Measurements from ENCODE around the gene WASF1. TPM values are rescaled to one million over a fixed set of nuclear protein-coding genes. Genes with fewer than 3 reads are reported as not detected.
A peak's percentile ranks its signal among the peaks of the same experiment; 100 is the strongest.

The WASF1 gene
- total RNA-seq, 1 donor: 18.8 TPM

GRCh38 chr6:110068592-110068967 is 110.9 kb downstream of the WASF1 start:
- no peaks in the 10 kb centered on the region for H4K20me1 ChIP-seq (ENCODE audit: insufficient read depth, low read length)
- DNase-seq (ENCODE audit: insufficient read length, low spot score, missing footprints): no peak
- no peaks in the 10 kb centered on the region for H3K4me1 ChIP-seq (ENCODE audit: insufficient read depth, low read length)
- no peak for TF ChIP-seq CTCF (IDR thresholded peaks at IDR 0.05; ENCODE audit: extremely low read depth, low read depth, low read length)
- H3K27me3 ChIP-seq (ENCODE audit: insufficient read depth, low read length): peaks cover 17% of the 10 kb centered on the region
- H3K4me2 ChIP-seq (ENCODE audit: insufficient read depth, low read length): no peak overlapping the region
- no peak overlapping the region for H3K4me3 ChIP-seq (ENCODE audit: insufficient read depth, low read length)
- no peaks in the 10 kb centered on the region for H3K9me3 ChIP-seq (ENCODE audit: low read depth, low read length)
- no peaks in the 10 kb centered on the region for H3K79me2 ChIP-seq (ENCODE audit: insufficient read depth, low read length)
- no peak overlapping the region for H3K27ac ChIP-seq (ENCODE audit: low read depth, low read length)
- H3K36me3 ChIP-seq (ENCODE audit: insufficient read depth, low read length): no peaks in the 10 kb centered on the region
- H2AFZ ChIP-seq (ENCODE audit: low read length): no peak overlapping the region

GRCh38 chr6:110067837-110068591 is 111.5 kb downstream of the WASF1 start:
- peak; percentile 30 for DNase-seq (ENCODE audit: insufficient read length, low spot score, missing footprints)
- no peaks in the 10 kb centered on the region for H3K4me1 ChIP-seq (ENCODE audit: insufficient read depth, low read length)
- H3K27me3 ChIP-seq (ENCODE audit: insufficient read depth, low read length): peaks cover 19% of the 10 kb centered on the region
- no peak overlapping the region for H3K4me3 ChIP-seq (ENCODE audit: insufficient read depth, low read length)
- TF ChIP-seq CTCF (IDR thresholded peaks at IDR 0.05; ENCODE audit: extremely low read depth, low read depth, low read length): no peak
- H3K27ac ChIP-seq (ENCODE audit: low read depth, low read length): no peak overlapping the region
- H3K4me2 ChIP-seq (ENCODE audit: insufficient read depth, low read length): no peak overlapping the region
- no peak overlapping the region for H2AFZ ChIP-seq (ENCODE audit: low read length)
- no peaks in the 10 kb centered on the region for H4K20me1 ChIP-seq (ENCODE audit: insufficient read depth, low read length)
- H3K9me3 ChIP-seq (ENCODE audit: low read depth, low read length): no peaks in the 10 kb centered on the region
- H3K36me3 ChIP-seq (ENCODE audit: insufficient read depth, low read length): no peaks in the 10 kb centered on the region
- no peaks in the 10 kb centered on the region for H3K79me2 ChIP-seq (ENCODE audit: insufficient read depth, low read length)

- Histone ChIP-seq H3K27ac (ENCODE audit: low read depth, low read length) (no peak overlapping the region), H2AFZ (ENCODE audit: low read length) (no peak overlapping the region), H3K36me3 (ENCODE audit: insufficient read depth, low read length) (no peaks in the 10 kb centered on the region), H3K4me2 (ENCODE audit: insufficient read depth, low read length) (no peak overlapping the region), H3K27me3 (ENCODE audit: insufficient read depth, low read length) (peaks cover 34% of the 10 kb centered on the region), H3K9me3 (ENCODE audit: low read depth, low read length) (no peaks in the 10 kb centered on the region), H3K4me1 (ENCODE audit: insufficient read depth, low read length) (no peaks in the 10 kb centered on the region), H3K4me3 (ENCODE audit: insufficient read depth, low read length) (no peak overlapping the region), H4K20me1 (ENCODE audit: insufficient read depth, low read length) (no peaks in the 10 kb centered on the region), H3K79me2 (ENCODE audit: insufficient read depth, low read length) (no peaks in the 10 kb centered on the region)
- TF ChIP-seq CTCF (IDR thresholded peaks at IDR 0.05; ENCODE audit: extremely low read depth, low read depth, low read length): no peak
- no peak for DNase-seq (ENCODE audit: insufficient read length, low spot score, missing footprints)
Observed at GRCh38 chr6:110064744-110065524, 114.5 kb downstream of the WASF1 start.

GRCh38 chr6:110063594-110064263 is 115.7 kb downstream of the WASF1 start:
- H4K20me1 ChIP-seq (ENCODE audit: insufficient read depth, low read length): no peaks in the 10 kb centered on the region
- no peak overlapping the region for H2AFZ ChIP-seq (ENCODE audit: low read length)
- no peaks in the 10 kb centered on the region for H3K9me3 ChIP-seq (ENCODE audit: low read depth, low read length)
- TF ChIP-seq CTCF (IDR thresholded peaks at IDR 0.05; ENCODE audit: extremely low read depth, low read depth, low read length): no peak
- H3K36me3 ChIP-seq (ENCODE audit: insufficient read depth, low read length): no peaks in the 10 kb centered on the region
- H3K4me2 ChIP-seq (ENCODE audit: insufficient read depth, low read length): no peak overlapping the region
- no peak overlapping the region for H3K4me3 ChIP-seq (ENCODE audit: insufficient read depth, low read length)
- no peaks in the 10 kb centered on the region for H3K4me1 ChIP-seq (ENCODE audit: insufficient read depth, low read length)
- H3K79me2 ChIP-seq (ENCODE audit: insufficient read depth, low read length): no peaks in the 10 kb centered on the region
- no peak overlapping the region for H3K27ac ChIP-seq (ENCODE audit: low read depth, low read length)
- peak; percentile 22 for DNase-seq (ENCODE audit: insufficient read length, low spot score, missing footprints)
- peaks cover 33% of the 10 kb centered on the region for H3K27me3 ChIP-seq (ENCODE audit: insufficient read depth, low read length)

Measured in osteoblast (primary cell).